GM12891 (cell line): ENCODE data around the gene LY6G6F.

Source experiments
- POLR2A ChIP-seq: IDR thresholded peaks from 2 replicates; pipeline ENCODE4 v1.6.1; 2011; ENCODE audit warnings: low read depth, low read length, control low read depth
- POLR2AphosphoS5 ChIP-seq: IDR thresholded peaks from 2 replicates; pipeline ENCODE4 v1.6.1; 2011; ENCODE audit warnings: low read depth, low read length, control low read depth
- SPI1 ChIP-seq: IDR thresholded peaks from 2 replicates; pipeline ENCODE4 v1.6.1; 2011; ENCODE audit warnings: low read depth, low read length, control low read depth

- TF ChIP-seq POLR2A (no peak), POLR2AphosphoS5 (no peak), SPI1 (no peak)
Measured at GRCh38 chr6:31689249-31690110, 17.2 kb upstream of the LY6G6F start.
